Natural killer cell treated with Interleukin-12 subunit alpha and Interleukin-12 subunit beta and Interleukin-15 and Interleukin-18, amount 100 ng/mL, for 72 hours (primary cell): Measurements from ENCODE around the gene TCTA. TPM values are rescaled to one million over a fixed set of nuclear protein-coding genes. Genes with fewer than 3 reads are reported as not detected.
A peak's percentile ranks its signal among the peaks of the same experiment; 100 is the strongest.
"Not testable (repeated sequence)": the region's sequence is repeated elsewhere in the genome, so short reads cannot be mapped to it uniquely, and the experiment has no call there.

Experiments used
- ATAC-seq, 2 donors: fragments of 150-1000 bp; cut with Tn5 transposase in 1 of 2; sonication (Bioruptor Pico), chemical (Tn5 transposase) in 1 of 2; 2 replicates each; pipeline ENCODE4 v1.10.0; 2021
- DNase-seq: peaks from one replicate; pipeline ENCODE4 v3.0.0; 2022; ENCODE audit warnings: low spot score
- H3K27ac Mint-ChIP-seq, 2 donors: 1 replicate in 1 of 2; 2 replicates in 1 of 2; pipeline ENCODE4 v1.8.0; 2022; ENCODE audit warnings: mixed read lengths in 2 of 2, mild to moderate bottlenecking in 1 of 2, moderate library complexity in 1 of 2
- H3K27me3 Mint-ChIP-seq, 2 donors: 1 replicate in 1 of 2; 2 replicates in 1 of 2; pipeline ENCODE4 v1.8.0; 2022; ENCODE audit warnings: mixed read lengths in 2 of 2
- H3K36me3 Mint-ChIP-seq: one replicate; pipeline ENCODE4 v1.8.0; 2022; ENCODE audit warnings: mixed read lengths
- H3K4me1 Mint-ChIP-seq, 2 donors: 1 replicate in 1 of 2; 2 replicates in 1 of 2; pipeline ENCODE4 v1.8.0; 2022; ENCODE audit warnings: low read depth in 2 of 2, mixed read lengths in 2 of 2, mild to moderate bottlenecking in 1 of 2
- H3K4me3 Mint-ChIP-seq: one replicate; pipeline ENCODE4 v1.8.0; 2022; ENCODE audit warnings: mixed read lengths
- H3K9me3 Mint-ChIP-seq: 2 replicates; pipeline ENCODE4 v1.8.0; 2022; ENCODE audit warnings: mixed read lengths
- total RNA-seq, 2 donors: library from RNA; stranded (reverse); gene quantifications; one replicate each; pipeline ENCODE4 v1.2.3, GENCODE V29; 2022

Gene TCTA
- total RNA-seq, 2 donors from 2014 or later = 20.5 to 21.1 TPM

DNA sequence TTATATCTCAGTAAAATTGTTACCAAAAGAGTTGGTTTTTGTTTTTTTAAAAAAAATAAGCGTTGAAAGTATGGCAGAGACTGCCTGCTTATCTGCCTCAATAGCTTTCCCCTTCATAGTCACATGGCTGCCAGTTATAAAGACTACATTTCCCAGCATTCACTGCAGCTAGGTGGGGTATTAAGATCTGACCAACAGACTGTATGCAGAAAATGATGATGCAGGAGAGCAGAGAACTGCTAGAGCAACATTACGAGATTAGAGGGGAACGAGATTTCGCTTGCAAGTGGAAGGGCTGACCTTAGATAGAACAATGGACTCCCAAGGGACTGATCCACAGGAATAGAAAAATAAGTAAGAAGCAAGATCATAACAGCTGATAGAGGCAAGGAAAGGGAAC lies 14.8 kb upstream of the TCTA start:
- no peaks in the 10 kb centered on the region for H3K27me3 Mint-ChIP-seq
- H3K27ac Mint-ChIP-seq = peak overlapping the region in 1 of 2 donors; percentile 17
- DNase-seq (no peak), ATAC-seq (peak in 1 of 2 donors; percentile 51)
- H3K4me3 Mint-ChIP-seq = peak overlapping the region; percentile 33
- peaks cover 58 to 62% of the 10 kb centered on the region in 2 donors for H3K4me1 Mint-ChIP-seq
- peaks cover 7% of the 10 kb centered on the region for H3K36me3 Mint-ChIP-seq
- no peaks in the 10 kb centered on the region for H3K9me3 Mint-ChIP-seq

DNA sequence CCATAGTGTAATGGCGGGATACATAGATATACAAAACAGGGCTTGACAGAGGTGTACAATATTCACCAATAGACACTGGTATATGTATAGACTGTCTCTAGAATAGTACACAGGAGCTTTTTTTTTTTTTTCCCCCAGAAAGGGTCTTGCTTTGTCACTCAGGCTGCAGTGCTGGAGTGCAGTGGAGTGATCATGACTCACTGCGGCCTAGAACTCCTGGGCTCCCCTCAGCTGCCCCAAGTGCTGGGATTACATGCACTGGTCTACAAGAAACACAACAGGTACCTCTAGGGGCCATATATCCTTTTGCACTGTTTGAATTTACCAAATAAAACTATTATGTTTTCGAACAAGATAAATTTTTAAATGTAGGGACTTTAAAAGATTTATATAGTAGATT lies 12.8 kb upstream of the TCTA start:
- Mint-ChIP-seq H3K36me3 (peaks cover 7% of the 10 kb centered on the region), H3K27me3 (no peaks in the 10 kb centered on the region), H3K4me3 (no peak overlapping the region), H3K9me3 (no peaks in the 10 kb centered on the region), H3K27ac (peak overlapping the region; percentile 65 to 87), H3K4me1 (peaks cover 48 to 49% of the 10 kb centered on the region in 2 donors)
- ATAC-seq = no peak
- DNase-seq = no peak

DNA sequence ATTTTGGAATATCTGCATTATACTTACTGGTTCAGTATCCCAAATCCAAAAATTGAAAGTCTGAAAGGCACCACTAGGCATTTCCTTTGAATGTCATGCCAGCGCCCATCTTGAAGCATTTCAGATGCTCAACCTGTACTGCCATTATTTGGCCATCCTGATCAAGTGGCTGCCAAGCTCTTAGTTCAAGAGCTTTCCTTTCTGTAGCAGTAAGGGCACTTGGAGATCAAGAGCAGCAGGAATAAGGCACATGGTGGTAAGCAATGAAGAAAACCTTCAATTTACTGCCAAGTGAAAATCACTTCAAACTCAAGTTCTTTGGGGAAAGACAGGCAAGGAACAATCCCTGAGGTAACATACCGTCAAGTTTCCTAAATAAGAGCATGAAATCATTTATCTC lies 10.5 kb upstream of the TCTA start:
- peaks cover 45 to 49% of the 10 kb centered on the region in 2 donors for H3K4me1 Mint-ChIP-seq
- no peak for DNase-seq
- no peak for ATAC-seq

GRCh38 chr3:49403891-49404290 lies 8.3 kb upstream of the TCTA start:
- Mint-ChIP-seq H3K4me3 (no peak overlapping the region), H3K9me3 (no peaks in the 10 kb centered on the region), H3K27ac (no peak overlapping the region), H3K36me3 (no peaks in the 10 kb centered on the region), H3K4me1 (peaks cover 37 to 51% of the 10 kb centered on the region in 2 donors), H3K27me3 (no peaks in the 10 kb centered on the region)
- ATAC-seq (no peak), DNase-seq (no peak)

More for the DNA sequence above, 10.5 kb upstream of the TCTA start:
- H3K36me3 Mint-ChIP-seq = no peaks in the 10 kb centered on the region
- no peak overlapping the region for H3K4me3 Mint-ChIP-seq
- H3K27me3 Mint-ChIP-seq = no peaks in the 10 kb centered on the region
- H3K27ac Mint-ChIP-seq = no peak overlapping the region
- H3K9me3 Mint-ChIP-seq = no peaks in the 10 kb centered on the region

- H3K9me3 Mint-ChIP-seq, H3K36me3 Mint-ChIP-seq, DNase-seq, H3K27me3 Mint-ChIP-seq, ATAC-seq: not testable (repeated sequence)
- H3K4me1 Mint-ChIP-seq = peaks cover 43 to 50% of the 10 kb centered on the region in 2 donors
- H3K27ac Mint-ChIP-seq = peak overlapping the region; percentile 15 to 54
- H3K4me3 Mint-ChIP-seq = peak overlapping the region; percentile 12
Measured at GRCh38 chr3:49405570-49405969, 6.7 kb upstream of the TCTA start.

DNA sequence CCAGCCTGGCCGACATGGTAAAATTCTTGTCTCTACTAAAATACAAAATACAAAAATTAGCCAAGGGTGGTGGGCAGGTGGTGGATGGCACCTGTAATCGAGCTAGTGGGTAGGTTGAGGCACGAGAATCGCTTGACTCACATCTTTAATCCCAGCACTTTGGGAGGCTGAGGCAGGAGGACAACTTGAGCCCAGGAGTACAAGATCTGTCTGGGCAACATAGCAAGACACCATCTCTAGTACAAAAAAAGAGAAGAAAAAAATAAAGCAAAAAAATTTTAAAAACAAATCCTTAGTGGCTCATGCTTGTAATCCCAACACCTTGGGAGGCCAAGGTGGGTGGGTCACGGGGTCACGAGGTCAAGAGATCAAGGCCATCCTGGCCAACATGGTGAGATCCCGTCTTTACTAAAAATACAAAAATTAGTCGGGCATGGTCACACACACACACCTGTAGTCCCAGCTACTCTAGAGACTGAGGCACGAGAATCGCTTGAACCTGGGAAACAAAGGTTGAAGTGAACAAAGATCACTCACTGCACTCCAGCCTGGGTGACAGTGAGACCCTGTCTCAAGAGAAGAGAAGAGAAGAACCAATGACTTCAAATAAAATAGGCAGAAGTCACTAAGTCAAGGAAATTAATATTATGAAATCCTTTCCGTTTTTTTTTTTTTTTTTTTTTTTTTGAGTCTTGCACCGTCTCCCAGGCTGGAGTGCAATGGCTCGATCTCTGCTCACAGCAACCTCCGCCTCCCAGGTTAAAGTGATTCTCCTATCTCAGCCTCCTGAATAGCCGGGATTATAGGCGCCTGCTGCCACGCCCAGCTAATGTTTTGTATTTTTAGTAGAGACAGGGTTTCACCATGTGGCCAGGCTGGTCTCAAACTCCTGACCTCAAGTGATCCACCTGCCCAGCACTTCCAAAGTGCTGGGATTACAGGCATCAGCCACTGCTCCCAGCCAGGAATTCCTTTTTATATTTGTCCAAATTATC lies 5.4 kb upstream of the TCTA start:
- peak overlapping the region; percentile 27 for H3K4me3 Mint-ChIP-seq

GRCh38 chr3:49410066-49410845 lies 2.0 kb upstream of the TCTA start:
- ATAC-seq (no peak), DNase-seq (no peak)
- Mint-ChIP-seq H3K4me3 (peak overlapping the region; percentile 97), H3K27me3 (no peaks in the 10 kb centered on the region), H3K36me3 (peaks cover 11% of the 10 kb centered on the region), H3K27ac (peak overlapping the region; percentile 93), H3K9me3 (no peaks in the 10 kb centered on the region), H3K4me1 (peaks cover 53 to 57% of the 10 kb centered on the region in 2 donors)

More for the DNA sequence above, 5.4 kb upstream of the TCTA start:
- Mint-ChIP-seq H3K27ac (peak overlapping the region; percentile 15 to 76), H3K9me3 (no peaks in the 10 kb centered on the region), H3K4me1 (peaks cover 38 to 40% of the 10 kb centered on the region in 2 donors), H3K27me3 (no peaks in the 10 kb centered on the region), H3K36me3 (peaks cover 11% of the 10 kb centered on the region)
- DNase-seq = no peak
- ATAC-seq = no peak

- Mint-ChIP-seq H3K4me1 (peaks cover 50 to 55% of the 10 kb centered on the region in 2 donors), H3K36me3 (peaks cover 11% of the 10 kb centered on the region), H3K27ac (peak overlapping the region; percentile 93), H3K27me3 (no peaks in the 10 kb centered on the region), H3K9me3 (no peaks in the 10 kb centered on the region), H3K4me3 (peak overlapping the region; percentile 97)
- ATAC-seq (no peak), DNase-seq (no peak)
Measured at GRCh38 chr3:49410846-49411534, 1.2 kb upstream of the TCTA start.

DNA sequence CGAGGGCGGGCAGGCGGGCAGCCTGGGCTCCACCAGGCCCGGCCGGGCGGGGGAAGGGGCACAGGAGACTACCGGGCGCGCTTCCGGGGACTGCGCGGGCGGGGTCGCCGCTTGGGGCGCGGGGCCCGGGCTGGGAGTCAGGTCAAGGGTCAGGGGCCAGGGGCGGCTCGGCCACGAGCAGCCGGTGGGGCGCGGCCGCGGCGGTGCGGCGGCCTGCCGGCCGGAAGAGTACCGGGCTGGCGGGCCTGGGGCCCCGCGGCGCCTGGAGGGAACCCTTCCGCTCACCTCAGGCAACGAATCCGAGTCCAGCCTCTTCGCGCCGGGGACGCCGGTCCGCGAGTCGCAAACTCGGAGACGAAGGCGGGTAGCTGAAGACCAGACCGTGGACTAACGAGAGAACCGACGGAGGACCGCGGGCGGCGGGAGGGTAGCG lies 672 bp upstream of the TCTA start:
- Mint-ChIP-seq H3K9me3 (no peaks in the 10 kb centered on the region), H3K4me3 (peak overlapping the region; percentile 97), H3K4me1 (peaks cover 51 to 56% of the 10 kb centered on the region in 2 donors)

GRCh38 chr3:49412632-49413337 lies 562 bp downstream of the TCTA start:
- Mint-ChIP-seq H3K27ac (peak overlapping the region; percentile 93), H3K36me3 (peaks cover 11% of the 10 kb centered on the region), H3K9me3 (no peaks in the 10 kb centered on the region), H3K4me1 (peaks cover 55 to 57% of the 10 kb centered on the region in 2 donors), H3K27me3 (no peaks in the 10 kb centered on the region), H3K4me3 (peak overlapping the region; percentile 97)
- DNase-seq = no peak
- peak in 1 of 2 donors; percentile 0 for ATAC-seq

More for the DNA sequence above, 672 bp upstream of the TCTA start:
- DNase-seq (peak; percentile 78), ATAC-seq (peak; percentile 53 to 58)
- H3K27ac Mint-ChIP-seq = peak overlapping the region; percentile 93
- no peaks in the 10 kb centered on the region for H3K27me3 Mint-ChIP-seq
- peaks cover 11% of the 10 kb centered on the region for H3K36me3 Mint-ChIP-seq

GRCh38 chr3:49413338-49413734 lies 1.1 kb downstream of the TCTA start:
- Mint-ChIP-seq H3K4me3 (peak overlapping the region; percentile 97), H3K27me3 (no peaks in the 10 kb centered on the region), H3K36me3 (peaks cover 11% of the 10 kb centered on the region), H3K4me1 (peaks cover 56 to 59% of the 10 kb centered on the region in 2 donors), H3K27ac (peak overlapping the region; percentile 93), H3K9me3 (no peaks in the 10 kb centered on the region)
- ATAC-seq (no peak), DNase-seq (no peak)

DNA sequence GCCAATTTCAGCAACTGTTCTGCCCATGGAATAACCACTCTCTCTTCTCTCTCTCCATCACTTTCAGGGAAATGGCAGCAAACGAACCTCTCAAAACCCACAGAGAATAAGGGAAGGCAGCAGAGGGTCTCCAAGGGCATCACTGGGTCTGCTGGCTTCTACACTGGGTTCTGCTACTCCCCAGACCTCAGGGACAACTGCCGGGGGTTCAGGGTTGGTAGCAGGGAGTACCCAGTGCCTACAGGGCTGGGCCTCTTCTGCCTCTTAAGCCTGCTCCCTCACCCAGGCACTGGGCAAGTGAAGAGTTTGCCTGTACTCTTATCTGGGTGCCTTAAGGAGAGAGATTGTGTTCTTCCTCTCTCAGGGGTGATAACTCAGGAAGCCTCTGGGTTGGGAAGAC lies 2.5 kb downstream of the TCTA start:
- peak overlapping the region; percentile 27 for H3K4me3 Mint-ChIP-seq
- ATAC-seq (no peak), DNase-seq (no peak)
- peak overlapping the region; percentile 93 for H3K27ac Mint-ChIP-seq
- no peaks in the 10 kb centered on the region for H3K9me3 Mint-ChIP-seq
- no peaks in the 10 kb centered on the region for H3K27me3 Mint-ChIP-seq
- H3K36me3 Mint-ChIP-seq = peaks cover 11% of the 10 kb centered on the region
- H3K4me1 Mint-ChIP-seq = peaks cover 57 to 59% of the 10 kb centered on the region in 2 donors
